WI38 (cell line): ENCODE results near the gene PADI2.

Experiments
- H3K4me3 ChIP-seq: 2 replicates; pipeline ENCODE4 v1.5.1; 2011; ENCODE audit warnings: low read depth, mild to moderate bottlenecking, control low read depth, low read length
- CTCF ChIP-seq: IDR thresholded peaks from 2 replicates; pipeline ENCODE4 v1.5.1; 2012; ENCODE audit warnings: low read depth, mild to moderate bottlenecking, control low read depth, low read length

The PADI2 gene

GRCh38 chr1:17119076-17119772 is at the start of gene PADI2:
PADI2 (minus strand) TSS chr1:17119451; CDS start chr1:17119371, 80 bp downstream.
- H3K4me3 ChIP-seq: peak within 1 kb of the TSS; percentile 32; the same call in 1 of the 2 replicates
- no peak for TF ChIP-seq CTCF

GRCh38 chr1:17168091-17168876 is 49.0 kb upstream of the PADI2 start:
- no peak for TF ChIP-seq CTCF
- H3K4me3 ChIP-seq: peak overlapping the region; percentile 34

GRCh38 chr1:17167786-17168090 is 48.5 kb upstream of the PADI2 start:
- TF ChIP-seq CTCF: no peak
- no peak overlapping the region for H3K4me3 ChIP-seq

GRCh38 chr1:17167041-17167785 is 48.0 kb upstream of the PADI2 start:
- H3K4me3 ChIP-seq: no peak overlapping the region
- TF ChIP-seq CTCF: no peak

- no peak for TF ChIP-seq CTCF
These were observed 46.6 kb upstream of the PADI2 start for GRCh38 chr1:17165823-17166222.

GRCh38 chr1:17163789-17164666 is 44.8 kb upstream of the PADI2 start:
- TF ChIP-seq CTCF: no peak
- H3K4me3 ChIP-seq: no peak overlapping the region

More at GRCh38 chr1:17165823-17166222, 46.6 kb upstream of the PADI2 start:
- no peak overlapping the region for H3K4me3 ChIP-seq
